ENCODE data around the gene TIGD2.
"Not testable (repeated sequence)": the region's sequence is repeated elsewhere in the genome, so short reads cannot be mapped to it uniquely, and the experiment has no call there.

TIGD2 gene

DNA sequence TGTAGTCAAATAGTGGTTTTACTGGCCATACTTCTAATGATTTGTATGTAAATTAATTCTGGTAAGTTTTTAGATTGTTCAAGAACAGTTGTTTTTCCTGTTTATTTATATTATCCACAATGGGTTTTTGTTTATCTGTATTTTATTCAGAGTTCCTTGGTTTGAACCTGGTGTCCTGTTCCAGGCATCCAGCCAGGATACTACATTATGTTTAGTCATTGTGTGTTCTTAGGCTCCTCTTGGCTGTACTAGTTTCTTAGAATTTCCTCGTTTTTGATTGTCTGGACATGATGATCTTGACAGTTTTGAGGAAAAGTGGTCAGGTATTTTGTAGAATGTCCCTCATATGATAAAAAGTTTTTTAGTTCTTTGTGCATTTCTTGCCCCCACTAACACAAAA lies 7.8 kb downstream of the TIGD2 start:
- DNase-seq (ENCODE audit: low read depth in 2 of 2) = no peak

- no peak for DNase-seq (ENCODE audit: low read depth in 2 of 2)
Observed at GRCh38 chr4:89119836-89120235, 8.5 kb downstream of the TIGD2 start.

- no peak for DNase-seq (ENCODE audit: low read depth in 2 of 2)
Observed at GRCh38 chr4:89121387-89122068, 10.2 kb downstream of the TIGD2 start.

DNA sequence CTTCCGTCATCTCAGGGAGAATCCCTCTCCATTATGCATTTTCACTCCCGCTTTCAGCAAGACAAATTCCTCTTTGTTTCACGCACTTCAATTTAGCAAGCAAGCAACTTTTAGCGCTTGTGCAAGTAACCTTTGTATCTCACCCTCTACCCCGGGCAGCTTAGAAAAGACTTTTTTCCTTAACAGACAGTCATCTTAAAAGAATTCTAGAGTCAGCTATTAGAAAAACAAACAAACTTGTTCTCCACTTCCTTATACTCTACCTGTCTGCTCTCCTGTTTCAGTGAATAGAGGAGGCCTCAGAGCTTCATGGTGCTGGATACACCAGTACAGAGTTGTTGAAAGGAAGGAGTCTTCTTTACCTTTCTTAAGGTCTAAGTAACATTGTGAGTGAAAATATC lies 12.1 kb downstream of the TIGD2 start:
- DNase-seq (ENCODE audit: low read depth in 2 of 2) = no peak

- DNase-seq (ENCODE audit: low read depth in 2 of 2) = no peak
Observed at GRCh38 chr4:89125901-89126782, 14.8 kb downstream of the TIGD2 start.

GRCh38 chr4:89129080-89129640 lies 17.8 kb downstream of the TIGD2 start:
- no peak for DNase-seq (ENCODE audit: low read depth in 2 of 2)

DNA sequence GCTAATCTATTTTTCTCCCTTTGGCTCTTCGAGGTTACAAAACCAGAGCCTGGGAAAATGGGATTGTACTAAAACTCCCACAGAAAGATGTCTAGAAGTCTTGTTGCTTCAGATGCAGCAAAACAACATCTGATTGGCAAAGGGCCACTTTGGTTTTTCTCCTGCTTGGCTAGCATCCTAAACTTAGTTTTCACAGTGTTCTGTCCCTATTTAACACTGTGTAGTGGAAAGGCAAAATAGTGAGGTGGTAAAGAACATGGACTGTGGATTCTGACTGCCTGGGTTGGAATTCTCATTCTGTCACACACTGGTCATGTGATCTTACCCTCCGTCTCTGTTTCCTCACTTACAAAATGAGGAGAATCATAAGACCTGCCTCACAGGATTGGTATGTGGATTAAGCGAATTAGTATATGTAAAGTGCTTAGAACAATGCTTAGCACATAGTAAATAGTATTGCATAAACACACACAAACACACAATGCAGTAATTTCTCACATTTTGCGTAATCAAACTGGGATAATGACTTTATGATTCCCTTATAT lies 23.5 kb downstream of the TIGD2 start:
- no peak for DNase-seq (ENCODE audit: low read depth in 2 of 2)

DNA sequence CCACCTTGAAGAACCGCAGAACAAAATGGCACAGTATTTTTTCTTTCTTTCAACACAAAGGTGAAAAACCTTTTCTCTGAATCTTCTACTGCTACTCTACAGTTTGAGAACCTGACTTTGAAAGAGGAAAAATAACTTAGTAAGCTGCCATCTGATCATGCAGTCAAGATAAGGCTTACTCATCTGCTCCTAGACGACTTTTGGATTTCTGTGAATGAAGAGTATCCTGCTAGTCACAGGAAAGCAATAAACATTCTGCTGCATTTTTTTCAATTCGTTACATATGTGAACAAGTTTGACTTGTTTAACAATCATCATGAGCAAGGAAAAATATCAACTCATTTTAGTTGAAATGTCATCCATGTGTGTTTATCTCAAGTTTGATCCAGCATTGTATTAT lies 25.2 kb downstream of the TIGD2 start:
- no peak for DNase-seq (ENCODE audit: low read depth in 2 of 2)

DNA sequence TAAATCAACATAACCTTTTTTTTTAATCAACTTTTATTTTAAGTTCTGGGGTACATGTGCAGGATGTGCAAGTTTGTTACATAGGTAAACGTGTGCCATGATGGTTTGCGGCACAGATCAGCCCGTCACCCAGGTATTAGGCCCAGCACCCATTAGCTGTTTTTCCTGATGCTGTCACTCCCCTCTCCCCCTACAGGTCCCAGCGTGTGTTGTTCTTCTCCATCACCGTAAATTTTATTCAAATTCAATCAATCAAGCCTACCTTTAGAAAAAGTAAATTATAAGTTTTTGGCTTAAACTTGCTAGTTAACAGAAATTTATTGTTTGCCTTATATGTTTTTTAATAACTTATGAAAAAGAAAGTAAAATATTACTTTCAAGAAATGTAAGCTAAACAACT lies 25.9 kb downstream of the TIGD2 start:
- no peak for DNase-seq (ENCODE audit: low read depth in 2 of 2)

GRCh38 chr4:89137695-89138094 lies 26.4 kb downstream of the TIGD2 start:
- DNase-seq (ENCODE audit: low read depth in 2 of 2) = no peak

DNA sequence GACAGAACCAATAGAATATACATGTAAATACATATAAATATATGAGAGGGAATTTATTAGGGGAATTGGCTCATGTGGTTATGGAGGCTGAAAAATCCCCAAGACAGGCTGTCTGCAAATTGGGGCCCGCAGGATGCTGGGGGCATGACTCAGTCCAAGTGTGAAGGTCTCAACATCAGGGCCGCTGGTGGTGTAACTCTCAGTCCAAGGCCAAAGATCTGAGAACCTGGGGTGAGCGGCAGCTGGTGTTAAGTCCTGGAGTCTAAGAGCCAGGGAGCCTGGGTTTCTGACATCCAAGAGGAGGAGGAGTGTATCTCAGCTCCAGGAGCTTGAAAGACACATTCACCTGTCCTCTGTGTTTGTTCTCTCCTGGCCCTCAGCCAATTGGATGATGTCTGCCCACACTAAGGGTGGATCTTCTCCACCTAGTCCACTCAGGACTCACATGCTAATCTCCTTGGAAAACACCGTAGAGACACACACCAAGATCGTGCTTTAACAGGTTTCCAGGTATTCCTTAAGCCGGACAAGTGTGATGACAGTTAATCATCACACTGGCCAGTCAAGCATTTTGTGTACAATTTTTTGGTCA lies 28.9 kb downstream of the TIGD2 start:
- DNase-seq (ENCODE audit: low read depth in 2 of 2) = no peak

DNA sequence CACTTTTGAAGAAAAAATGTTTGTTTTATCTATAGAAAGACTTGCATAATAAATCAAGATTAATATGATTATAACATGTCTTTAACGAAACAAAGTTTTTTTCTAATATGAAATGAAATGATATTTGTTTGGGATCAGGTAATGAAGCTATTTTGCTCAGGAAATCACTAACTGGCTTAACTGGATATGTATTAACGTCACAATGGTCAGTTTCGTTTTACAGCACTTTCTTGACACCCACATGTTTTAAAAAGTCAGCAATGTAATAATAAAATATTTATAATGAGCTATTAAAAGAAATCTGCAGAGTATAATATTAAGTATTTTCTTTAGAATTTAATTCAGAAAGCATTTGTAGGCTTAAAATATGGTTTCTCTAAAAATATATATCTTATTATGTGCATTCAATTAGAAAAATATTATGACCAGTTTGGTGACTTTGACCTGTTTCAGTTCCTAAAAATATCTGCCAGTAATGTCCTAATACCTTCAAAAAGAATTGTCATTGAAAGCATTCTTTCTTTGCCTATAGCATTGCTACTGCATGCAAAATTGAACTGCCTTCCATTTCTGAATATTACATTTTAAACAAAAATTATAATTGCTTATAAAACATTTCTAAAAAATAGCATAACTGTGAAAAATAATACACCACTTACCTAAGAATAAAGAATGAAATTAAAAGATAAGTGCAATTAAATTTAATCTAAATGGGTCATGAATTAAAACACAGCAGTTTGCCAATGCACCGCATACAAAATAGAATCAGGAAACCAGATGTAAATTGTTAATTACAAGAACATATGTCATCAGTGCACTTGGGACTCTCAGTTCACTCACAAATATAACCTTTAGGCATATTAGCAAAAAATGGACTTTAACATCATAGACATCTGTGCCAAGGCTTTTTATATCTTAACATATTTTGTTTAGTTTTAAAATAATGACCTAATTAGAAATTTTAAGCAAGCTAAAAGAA lies 31.6 kb downstream of the TIGD2 start:
- no peak for DNase-seq (ENCODE audit: low read depth in 2 of 2)

DNA sequence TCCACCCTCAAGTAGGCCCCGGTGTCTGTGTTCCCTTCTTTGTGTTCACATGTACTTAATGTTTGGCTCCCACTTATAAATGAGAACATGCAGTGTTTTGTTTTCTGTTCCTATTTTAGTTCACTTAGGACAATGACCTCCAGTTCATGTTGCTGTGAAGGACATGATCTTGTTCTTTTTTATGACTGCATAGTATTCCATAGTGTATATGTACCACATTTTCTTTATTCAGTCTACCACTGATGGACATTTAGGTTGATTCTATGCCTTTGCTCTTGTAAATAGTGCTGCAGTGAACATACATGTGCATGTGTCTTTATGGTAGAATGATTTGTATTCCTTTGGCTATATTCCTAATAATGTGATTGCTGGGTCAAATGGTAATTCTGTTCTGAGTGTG lies 33.3 kb downstream of the TIGD2 start:
- not testable (repeated sequence) for DNase-seq (ENCODE audit: low read depth in 2 of 2)

- DNase-seq (ENCODE audit: low read depth in 2 of 2) = no peak
Observed at GRCh38 chr4:89146196-89146595, 34.9 kb downstream of the TIGD2 start.

- DNase-seq (ENCODE audit: low read depth in 2 of 2) = no peak
Observed at GRCh38 chr4:89152972-89153371, 41.6 kb downstream of the TIGD2 start.

DNA sequence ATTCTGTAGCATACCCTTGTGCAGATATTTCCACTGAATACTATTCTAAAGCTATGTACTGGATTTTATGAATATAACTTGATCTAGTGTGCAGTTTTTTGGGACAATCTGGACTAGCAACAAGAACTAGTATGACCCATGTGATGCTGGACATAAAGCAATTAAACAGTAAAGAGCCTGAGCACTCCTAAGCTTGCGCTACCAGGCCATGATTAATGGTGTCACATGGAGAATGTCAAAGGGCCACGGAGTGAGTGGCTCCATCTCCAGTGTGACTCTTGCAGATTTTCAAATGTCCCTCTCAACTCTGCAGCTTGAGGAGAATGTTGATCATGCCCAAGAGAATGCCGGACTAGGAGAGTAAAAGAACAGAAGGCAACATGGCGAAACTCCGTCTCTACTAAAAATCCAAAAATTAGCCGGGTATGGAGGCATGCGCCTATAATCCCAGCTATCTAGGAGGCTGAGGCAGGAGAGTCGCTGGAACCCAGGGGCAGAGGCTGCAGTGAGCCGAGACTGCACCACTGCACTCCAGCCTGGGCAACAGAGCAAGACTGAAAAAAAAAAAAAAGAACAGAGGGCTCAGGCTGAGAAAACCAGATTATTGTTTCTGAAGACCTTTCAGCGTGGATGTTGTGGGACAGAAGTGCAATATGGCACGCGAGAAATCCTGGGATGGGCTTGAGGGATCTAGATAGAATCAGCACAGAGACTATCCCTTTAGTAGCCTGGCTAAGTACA lies 45.0 kb downstream of the TIGD2 start:
- DNase-seq (ENCODE audit: low read depth in 2 of 2) = no peak

DNA sequence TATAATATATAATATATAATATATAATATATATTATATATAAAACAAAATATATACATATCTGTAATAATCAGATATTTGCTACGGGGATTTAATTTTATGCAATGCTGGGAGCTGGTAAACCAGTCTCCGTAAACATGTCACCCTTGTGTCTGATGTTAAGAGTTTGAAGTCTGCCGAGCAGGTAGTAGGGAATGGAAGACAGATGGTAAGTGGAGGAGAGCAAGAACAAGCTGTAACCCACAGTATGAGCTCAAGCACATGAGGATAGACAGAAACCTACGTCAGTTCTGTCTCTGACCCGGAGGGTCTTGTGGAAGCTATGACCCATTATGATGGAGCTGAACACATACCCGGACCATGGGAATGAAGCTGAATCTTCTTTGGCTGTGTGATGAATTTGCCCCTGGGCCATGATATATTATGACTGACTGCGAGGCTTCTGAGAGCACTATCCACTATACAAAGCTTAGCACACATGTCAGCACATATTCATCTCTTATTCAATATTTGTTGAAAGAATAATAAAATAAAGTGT lies 46.2 kb downstream of the TIGD2 start:
- no peak for DNase-seq (ENCODE audit: low read depth in 2 of 2)

- DNase-seq (ENCODE audit: low read depth in 2 of 2) = no peak
Observed at GRCh38 chr4:89158884-89159503, 47.7 kb downstream of the TIGD2 start.

DNA sequence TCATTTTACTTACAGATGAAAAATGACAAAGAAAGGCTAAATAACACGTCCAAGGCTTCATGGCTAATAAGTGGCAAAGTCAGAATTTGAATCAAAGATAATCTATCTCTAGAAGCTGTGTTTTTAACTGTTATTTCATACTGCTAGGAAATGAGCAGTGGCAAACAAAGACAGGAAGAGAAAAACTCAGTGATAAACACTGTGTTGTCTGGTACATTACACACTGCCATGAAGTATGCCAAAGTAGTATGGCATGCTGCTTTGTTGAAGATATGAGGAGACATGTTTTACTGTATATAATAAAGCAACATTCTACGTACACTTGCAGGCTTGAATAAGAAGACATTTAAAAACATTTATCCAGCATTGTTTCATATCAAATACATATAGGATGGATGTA lies 49.5 kb downstream of the TIGD2 start:
- DNase-seq (ENCODE audit: low read depth in 2 of 2) = no peak

DNA sequence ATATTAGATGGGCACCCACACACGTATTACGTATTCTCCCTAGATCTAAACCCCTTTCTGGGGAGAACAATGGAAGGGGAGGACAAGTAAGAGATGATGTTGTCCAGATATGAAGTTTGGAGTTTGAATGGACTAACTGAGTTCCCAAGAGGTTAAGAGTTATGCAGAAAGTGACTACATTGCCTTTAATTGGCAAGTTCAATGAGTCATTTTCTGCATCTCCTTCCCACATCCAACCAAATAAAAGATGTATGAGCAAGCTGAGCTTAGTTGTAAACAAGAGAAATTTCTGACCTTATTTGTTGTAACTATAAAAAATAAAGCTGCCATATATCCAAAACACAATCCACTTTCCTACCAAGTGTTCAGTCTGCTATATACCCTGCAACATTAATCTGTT lies 50.5 kb downstream of the TIGD2 start:
- DNase-seq (ENCODE audit: low read depth in 2 of 2) = no peak

Data from stimulated activated CD8-positive, alpha-beta memory T cell treated with anti-CD3 and anti-CD28 coated beads, Interleukin-2, amount 100 ng/mL, for 1 hour (primary cell).